ENCODE results near the gene TECTB. TPM values are rescaled to one million over a fixed set of nuclear protein-coding genes. Genes with fewer than 3 reads are reported as not detected.

TECTB gene
- total RNA-seq, 2 donors from 2014 or later: not detected

- ATAC-seq (ENCODE audit: insufficient number of reproducible peaks, low FRiP score, low read depth): no peak
- Histone ChIP-seq H3K4me3 (no peak overlapping the region), H3K9me3 (no peaks in the 10 kb centered on the region), H3K27me3 (replicated peaks; ENCODE audit: insufficient read depth) (no peaks in the 10 kb centered on the region), H3K27ac (no peak overlapping the region), H3K4me1 (ENCODE audit: control insufficient read depth in 1 of 2, low read depth in 2 of 2) (no peaks in the 10 kb centered on the region), H3K36me3 (no peaks in the 10 kb centered on the region)
- no peak for DNase-seq (ENCODE audit: low spot score)
- TF ChIP-seq CTCF (IDR thresholded peaks at IDR 0.05): no peak
Observed at GRCh38 chr10:112279433-112279832, 3.8 kb upstream of the TECTB start.

GRCh38 chr10:112280205-112280921, 2.8 kb upstream of the TECTB start:
- H3K4me3 ChIP-seq: no peak overlapping the region
- DNase-seq (ENCODE audit: low spot score): no peak
- H3K27me3 ChIP-seq (replicated peaks; ENCODE audit: insufficient read depth): no peaks in the 10 kb centered on the region
- H3K4me1 ChIP-seq (ENCODE audit: control insufficient read depth in 1 of 2, low read depth in 2 of 2): no peaks in the 10 kb centered on the region
- H3K27ac ChIP-seq: no peak overlapping the region
- ATAC-seq (ENCODE audit: insufficient number of reproducible peaks, low FRiP score, low read depth): no peak
- H3K9me3 ChIP-seq: no peaks in the 10 kb centered on the region
- H3K36me3 ChIP-seq: no peaks in the 10 kb centered on the region
- TF ChIP-seq CTCF (IDR thresholded peaks at IDR 0.05): no peak

- TF ChIP-seq CTCF (IDR thresholded peaks at IDR 0.05): no peak
- Histone ChIP-seq H3K4me3 (no peak overlapping the region), H3K4me1 (ENCODE audit: control insufficient read depth in 1 of 2, low read depth in 2 of 2) (no peaks in the 10 kb centered on the region), H3K9me3 (no peaks in the 10 kb centered on the region), H3K36me3 (no peaks in the 10 kb centered on the region), H3K27me3 (replicated peaks; ENCODE audit: insufficient read depth) (no peaks in the 10 kb centered on the region), H3K27ac (no peak overlapping the region)
- DNase-seq (ENCODE audit: low spot score): no peak
- ATAC-seq (ENCODE audit: insufficient number of reproducible peaks, low FRiP score, low read depth): no peak
Observed at GRCh38 chr10:112282086-112282485, 1.1 kb upstream of the TECTB start.

DNA sequence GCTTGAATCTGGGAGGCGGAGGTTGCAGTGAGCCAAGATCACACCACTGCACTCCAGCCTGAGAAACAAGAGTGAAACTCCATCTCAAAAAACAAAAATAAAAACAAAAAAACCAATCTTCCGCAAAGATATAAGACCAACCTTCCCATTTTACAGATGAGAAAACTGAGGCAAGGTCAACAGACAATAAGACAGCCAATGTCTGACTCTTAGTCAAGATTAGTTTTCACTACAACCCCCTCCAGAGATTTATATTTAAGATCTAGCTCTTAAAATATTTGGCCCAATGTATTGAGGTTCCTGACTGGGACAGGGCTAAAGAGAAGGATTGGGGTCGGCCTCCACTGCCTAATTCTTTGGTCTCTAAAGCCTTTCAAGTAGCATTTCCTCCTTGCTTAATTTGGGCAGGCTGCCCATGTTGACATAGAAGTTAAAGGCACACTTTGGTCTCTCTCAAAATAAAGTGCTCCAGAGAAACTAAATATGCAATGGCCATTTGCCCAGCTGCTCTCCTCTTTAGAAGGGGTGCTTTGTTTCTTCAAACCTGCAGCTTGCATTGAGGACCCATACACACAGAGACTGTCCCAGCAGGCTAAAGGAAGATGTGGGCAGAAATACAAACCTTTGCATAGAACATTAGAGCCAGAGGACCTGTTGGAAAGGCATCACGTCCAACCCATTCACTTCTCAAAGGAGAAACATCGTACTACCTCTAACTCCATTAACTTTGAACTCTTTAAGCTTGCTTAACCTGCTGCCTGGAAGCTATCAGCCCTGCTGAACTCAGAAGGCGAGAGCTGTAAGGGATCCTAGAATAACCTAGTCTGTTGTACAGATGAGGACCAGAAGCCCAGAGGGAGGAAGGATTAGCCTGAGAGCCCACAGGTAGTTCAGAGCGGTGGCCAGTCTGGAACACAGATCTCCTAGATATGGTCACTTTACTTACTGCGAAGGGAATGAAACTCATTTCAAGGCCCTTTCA, 3.9 kb downstream of the TECTB start:
- Histone ChIP-seq H3K4me3 (no peak overlapping the region), H3K9me3 (no peaks in the 10 kb centered on the region), H3K27ac (no peak overlapping the region), H3K4me1 (ENCODE audit: control insufficient read depth in 1 of 2, low read depth in 2 of 2) (peaks cover 0 to 4% of the 10 kb centered on the region in 2 donors), H3K36me3 (no peaks in the 10 kb centered on the region), H3K27me3 (replicated peaks; ENCODE audit: insufficient read depth) (no peaks in the 10 kb centered on the region)
- no peak for DNase-seq (ENCODE audit: low spot score)
- TF ChIP-seq CTCF (IDR thresholded peaks at IDR 0.05): no peak
- ATAC-seq (ENCODE audit: insufficient number of reproducible peaks, low FRiP score, low read depth): no peak

GRCh38 chr10:112287844-112288243, 4.6 kb downstream of the TECTB start:
- ATAC-seq (ENCODE audit: insufficient number of reproducible peaks, low FRiP score, low read depth) (no peak), DNase-seq (ENCODE audit: low spot score) (no peak)
- TF ChIP-seq CTCF (IDR thresholded peaks at IDR 0.05): no peak
- Histone ChIP-seq H3K4me3 (no peak overlapping the region), H3K27me3 (replicated peaks; ENCODE audit: insufficient read depth) (no peaks in the 10 kb centered on the region), H3K27ac (no peak overlapping the region), H3K36me3 (no peaks in the 10 kb centered on the region), H3K9me3 (no peaks in the 10 kb centered on the region), H3K4me1 (ENCODE audit: control insufficient read depth in 1 of 2, low read depth in 2 of 2) (peaks cover 0 to 4% of the 10 kb centered on the region in 2 donors)
